Measurements from ENCODE around the gene BAAT.
"Not testable (repeated sequence)": the region's sequence is repeated elsewhere in the genome, so short reads cannot be mapped to it uniquely, and the experiment has no call there.

BAAT gene

GRCh38 chr9:101359679-101360078, 25.1 kb downstream of the BAAT start:
- DNase-seq = no peak

- no peak for DNase-seq
Measured at GRCh38 chr9:101356619-101357018, 28.2 kb downstream of the BAAT start.

DNA sequence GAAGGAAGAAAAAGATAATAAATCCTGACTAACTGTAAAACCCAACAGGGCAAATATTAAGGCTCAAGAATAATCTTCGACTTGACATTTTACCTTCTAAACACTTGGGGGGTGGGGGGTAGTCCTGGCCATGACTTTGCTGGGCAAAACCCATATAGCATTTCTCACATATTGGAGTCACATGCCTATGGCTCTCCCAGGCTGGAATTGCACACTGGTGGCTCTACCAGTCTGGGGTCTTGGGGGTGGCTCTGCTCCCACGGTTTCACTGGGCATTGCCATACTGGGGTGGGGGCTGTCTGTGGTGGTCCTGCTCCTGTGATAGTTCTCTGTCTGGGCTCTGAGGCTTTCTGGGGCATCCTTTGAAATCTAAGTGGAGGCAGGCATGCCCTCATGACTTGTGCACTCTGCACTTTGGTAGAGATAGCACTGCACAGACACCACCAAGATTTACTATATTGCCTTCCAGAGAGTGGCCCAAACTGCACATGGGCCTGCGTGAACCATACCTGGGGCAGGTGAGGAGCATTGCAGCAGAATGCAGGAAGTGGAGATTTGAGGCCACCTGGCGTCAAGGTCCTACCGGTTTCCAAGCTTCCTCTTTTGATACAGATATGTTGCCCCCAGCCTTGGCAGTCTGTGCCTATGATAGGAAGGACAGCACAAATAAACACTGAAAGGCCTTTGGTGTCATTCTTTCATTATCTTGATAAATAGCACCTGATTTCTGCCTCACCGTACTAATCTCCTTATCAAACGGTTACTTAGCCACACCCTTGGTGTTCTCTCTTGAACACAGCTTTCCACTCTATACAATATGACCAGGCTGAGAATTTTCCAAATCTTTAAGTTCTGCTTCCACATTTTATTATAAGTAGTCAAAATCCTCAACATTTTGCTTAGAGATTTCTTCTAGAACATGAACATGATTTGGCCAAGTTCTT, 29.8 kb downstream of the BAAT start:
- DNase-seq = no peak

GRCh38 chr9:101354143-101354764, 30.6 kb downstream of the BAAT start:
- DNase-seq = no peak

GRCh38 chr9:101353683-101354082, 31.1 kb downstream of the BAAT start:
- DNase-seq = no peak

GRCh38 chr9:101352892-101353463, 31.8 kb downstream of the BAAT start:
- no peak for DNase-seq

DNA sequence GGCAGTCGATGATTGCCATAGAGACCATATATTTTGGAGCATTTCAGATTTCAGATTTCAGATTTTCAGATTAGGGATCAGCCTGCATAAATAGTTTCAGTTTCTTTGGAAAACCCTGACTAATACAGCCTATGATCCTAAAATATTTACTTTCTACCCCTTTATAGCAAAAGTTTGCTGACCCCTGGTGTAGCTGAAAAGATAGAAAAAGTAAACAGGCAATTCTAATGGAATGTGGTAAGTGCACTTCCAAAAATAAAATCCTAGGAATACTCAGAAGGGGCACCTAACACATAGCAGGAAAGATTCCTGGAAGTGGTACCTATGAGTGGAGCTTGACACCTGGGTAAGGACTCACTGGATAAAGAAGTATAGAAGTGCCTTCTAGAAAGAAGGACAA, 34.5 kb downstream of the BAAT start:
- DNase-seq = no peak

DNA sequence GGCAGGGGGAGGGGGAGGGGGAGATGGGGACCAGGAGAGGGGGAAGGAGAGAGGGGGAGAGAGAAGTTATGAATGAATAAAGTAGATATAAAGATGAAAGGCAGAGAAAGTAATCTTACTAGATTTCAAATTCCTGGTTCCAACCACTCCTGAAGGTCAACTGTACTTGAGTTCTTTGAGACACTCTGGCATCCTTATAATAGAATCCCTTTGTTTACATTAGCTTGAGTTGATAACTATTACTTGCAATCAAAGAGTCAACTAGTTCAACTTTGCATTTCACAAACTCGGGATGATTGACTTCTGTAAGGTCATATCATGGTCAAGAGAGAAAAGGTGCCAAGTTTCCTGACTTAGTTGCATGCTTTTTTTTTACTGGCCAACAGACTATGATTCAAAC, 42.2 kb downstream of the BAAT start:
- no peak for DNase-seq

GRCh38 chr9:101341958-101342357, 42.8 kb downstream of the BAAT start:
- DNase-seq = no peak

GRCh38 chr9:101337237-101337636, 47.6 kb downstream of the BAAT start:
- no peak for DNase-seq

GRCh38 chr9:101336091-101336490, 48.7 kb downstream of the BAAT start:
- no peak for DNase-seq

DNA sequence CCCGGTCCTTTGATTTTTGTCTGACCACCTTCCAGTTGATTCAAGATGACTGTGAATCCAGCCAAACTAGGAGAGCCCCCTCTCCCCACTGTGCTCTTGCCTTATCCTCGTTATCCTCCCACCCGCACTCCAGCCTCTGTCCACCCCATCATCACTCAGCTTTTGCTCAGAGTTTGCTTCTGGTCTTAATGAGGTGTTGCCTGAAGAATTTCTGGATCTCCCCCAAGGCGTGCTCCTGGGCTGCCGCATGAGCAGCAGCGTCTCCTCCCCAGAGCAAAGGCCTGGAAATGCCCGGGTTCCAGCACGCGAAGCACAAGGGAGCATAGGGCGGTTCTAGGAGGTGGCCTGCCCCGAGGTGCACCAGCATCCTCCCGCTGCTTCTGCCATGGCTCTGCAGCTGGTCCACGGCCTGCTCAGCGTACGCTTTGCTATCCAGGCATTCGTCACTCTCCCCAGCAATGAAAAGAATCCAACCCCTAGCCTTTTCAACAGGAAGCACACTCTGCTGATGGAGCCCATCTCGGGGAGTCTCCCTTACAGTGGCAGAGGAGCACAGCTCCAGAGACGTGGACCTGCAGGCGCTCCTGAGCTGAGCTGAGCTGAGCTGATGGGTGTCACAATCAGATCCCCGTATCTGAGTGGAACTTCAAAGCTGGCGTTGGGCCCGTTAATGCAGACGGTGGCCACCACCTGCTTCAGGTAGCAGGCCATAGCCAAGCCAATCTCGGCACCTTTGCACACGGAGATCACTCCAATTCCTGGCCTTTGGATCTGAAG, 50.7 kb downstream of the BAAT start:
- DNase-seq = no peak

- no peak for DNase-seq
Measured at GRCh38 chr9:101333490-101333889, 51.3 kb downstream of the BAAT start.

GRCh38 chr9:101332362-101332761, 52.4 kb downstream of the BAAT start:
- DNase-seq = no peak

- not testable (repeated sequence) for DNase-seq
Measured at GRCh38 chr9:101327422-101327909, 57.3 kb downstream of the BAAT start.

DNA sequence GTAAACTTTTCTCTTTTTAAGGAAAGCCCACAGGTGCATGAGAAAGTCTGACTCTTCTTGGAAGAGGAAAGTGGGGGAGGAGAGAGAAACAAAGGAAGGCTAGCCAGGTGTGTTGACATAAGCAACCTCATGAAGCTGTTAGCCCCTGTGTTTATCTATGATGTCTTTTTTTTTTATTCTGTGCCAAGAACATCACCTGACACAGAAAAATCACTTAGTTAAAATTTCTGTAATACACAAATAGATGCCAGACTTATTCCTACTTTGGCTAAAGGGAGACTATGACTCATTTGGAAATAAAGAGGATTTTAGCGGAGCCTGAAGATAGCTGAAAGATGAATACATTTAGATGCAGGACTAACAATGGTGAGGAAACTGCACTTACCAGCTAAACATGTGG, 58.3 kb downstream of the BAAT start:
- DNase-seq = no peak

- no peak for DNase-seq
Measured at GRCh38 chr9:101326035-101326434, 58.8 kb downstream of the BAAT start.

GRCh38 chr9:101325053-101325452, 59.8 kb downstream of the BAAT start:
- DNase-seq = no peak

DNA sequence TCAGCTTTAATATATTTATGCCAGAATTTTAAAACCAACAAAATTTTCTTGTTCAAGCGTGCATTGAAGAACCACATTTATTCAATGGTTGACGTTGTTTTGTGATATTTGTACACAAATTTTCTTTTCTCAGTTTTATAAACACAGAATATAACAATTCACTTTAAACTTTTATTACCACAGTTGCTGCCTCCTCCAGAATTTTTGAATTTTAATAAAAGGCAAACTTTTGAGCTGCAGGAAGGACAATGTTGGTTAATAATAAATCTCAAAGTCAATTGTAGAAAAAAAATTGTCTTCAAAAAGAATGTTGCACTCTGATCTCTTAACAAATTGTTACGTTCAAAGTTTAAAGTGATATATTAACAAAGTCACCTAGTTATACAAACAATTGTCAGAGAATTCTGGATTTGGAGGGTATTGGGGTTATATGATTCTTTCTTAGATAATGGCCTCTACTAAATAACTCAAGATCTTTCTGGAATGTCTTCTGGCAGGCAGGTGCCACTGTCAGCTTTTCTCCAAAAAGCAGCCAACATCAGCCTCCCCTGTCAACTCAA, 60.5 kb downstream of the BAAT start:
- no peak for DNase-seq

DNA sequence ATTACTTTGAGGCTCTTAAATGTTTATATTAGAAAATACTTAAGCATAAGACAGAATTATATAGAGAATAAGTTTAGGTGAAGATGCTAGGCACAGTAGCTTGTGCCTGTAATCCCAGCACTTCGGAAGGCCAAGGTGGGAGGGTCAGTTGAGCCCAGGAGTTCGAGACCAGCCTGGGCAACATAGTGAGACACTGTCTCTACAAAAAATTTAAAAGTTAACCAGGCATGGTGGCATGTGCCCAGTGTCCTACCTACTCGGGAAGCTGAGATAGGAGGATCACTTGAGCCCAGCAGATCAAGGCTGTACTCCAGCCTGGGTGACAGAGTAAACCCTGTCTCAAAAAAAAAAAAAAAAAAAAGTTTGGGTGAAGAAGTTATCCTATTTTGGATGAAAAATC, 61.7 kb downstream of the BAAT start:
- no peak for DNase-seq

- no peak for DNase-seq
Measured at GRCh38 chr9:101317735-101318134, 67.1 kb downstream of the BAAT start.

DNA sequence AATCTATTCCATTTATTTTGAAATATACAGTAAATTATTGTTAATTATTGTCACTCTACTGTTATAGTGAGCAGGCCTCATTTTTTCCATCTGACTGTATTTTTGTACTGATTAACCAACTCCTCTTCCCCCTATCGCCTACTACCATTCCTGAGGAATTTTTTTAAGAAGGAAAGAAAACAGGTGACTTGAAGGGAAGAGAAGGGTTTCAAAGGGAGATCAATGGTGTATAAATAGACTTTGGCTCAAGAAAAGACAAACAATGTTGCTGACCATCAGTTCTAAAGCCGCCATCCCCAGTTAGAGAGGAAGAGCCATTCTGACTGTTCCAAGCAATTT, 69.7 kb downstream of the BAAT start:
- no peak for DNase-seq

DNA sequence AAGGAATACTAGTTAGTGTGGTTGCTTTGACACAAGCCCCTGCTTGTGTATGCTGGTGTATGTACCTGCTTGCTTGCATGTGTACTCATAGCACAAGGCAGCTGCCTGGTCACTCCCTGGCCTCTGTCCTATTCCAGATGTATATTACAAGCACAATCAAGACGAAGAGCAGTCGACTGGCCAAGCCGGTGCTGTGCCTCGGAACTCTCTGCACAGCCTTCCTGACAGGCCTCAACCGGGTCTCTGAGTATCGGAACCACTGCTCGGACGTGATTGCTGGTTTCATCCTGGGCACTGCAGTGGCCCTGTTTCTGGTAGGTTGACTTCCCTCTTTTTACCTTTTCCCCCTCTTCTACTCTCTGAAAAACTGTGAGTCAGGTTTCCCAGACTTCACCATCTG, 72.1 kb downstream of the BAAT start:
- no peak for DNase-seq
